ENCODE data around the gene TSSK3. TPM values are rescaled to one million over a fixed set of nuclear protein-coding genes. Genes with fewer than 3 reads are reported as not detected.

The TSSK3 gene
- total RNA-seq, 1 experiment from 2014 or later, result 1.6 TPM

DNA sequence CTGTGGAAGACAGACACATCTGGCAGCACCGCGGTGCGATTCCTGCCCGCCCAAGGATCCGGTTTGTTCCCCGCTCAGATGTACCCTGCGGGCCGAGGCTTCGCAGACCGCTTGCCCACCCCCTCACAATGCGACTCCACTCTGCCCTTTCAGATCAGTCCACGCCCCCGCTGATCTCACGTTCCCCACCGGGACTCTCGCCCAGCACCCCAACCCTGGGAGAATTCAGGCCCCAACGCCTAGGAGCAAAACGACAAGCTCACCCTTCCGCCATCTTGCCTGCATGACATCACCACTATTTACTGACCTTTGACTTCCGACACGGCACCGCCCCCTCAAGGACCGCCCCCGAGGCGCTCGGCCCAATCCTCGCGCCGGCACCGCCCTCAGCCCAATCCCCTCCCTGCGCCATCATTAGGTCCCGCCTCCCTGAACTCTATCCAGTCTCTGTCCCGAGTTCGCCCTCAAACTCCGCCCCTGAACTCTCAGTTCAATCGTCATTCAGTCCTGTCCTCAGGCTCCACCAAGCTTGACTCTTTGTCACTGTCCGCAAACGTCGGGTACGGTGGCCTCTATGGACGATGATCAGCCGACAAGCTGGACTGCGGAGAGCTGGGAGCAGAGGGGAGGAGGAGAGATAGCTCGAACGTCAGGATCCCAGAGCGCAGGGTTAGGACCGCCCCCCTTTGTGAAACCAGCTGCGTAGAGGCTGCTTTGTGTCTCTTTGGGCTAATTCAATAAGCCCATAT, 32.0 kb downstream of the TSSK3 start, which contains the start of gene BSDC1:
Gene BSDC1, minus strand, starts transcription at position 301 of the 749 bp plus-strand sequence. Its CDS starts 27 bp downstream, at position 274.
- no CpG with 5 or more reads among the region's 48 CpGs for WGBS (ENCODE audit: extremely low coverage, insufficient read length, low lambda C conversion rate)
- no peak within 1 kb of the TSS for H2BK12ac ChIP-seq (ENCODE audit: insufficient read length, low read depth, low read length)
- H2AFZ ChIP-seq (ENCODE audit: low read length), result peak within 1 kb of the TSS; percentile 24
- H3K23ac ChIP-seq (ENCODE audit: insufficient read length, low read depth, low read length), result no peak within 1 kb of the TSS
- peak within 1 kb of the TSS; percentile 13 for H3K56ac ChIP-seq (ENCODE audit: insufficient read length, low read depth, low read length)
- TF ChIP-seq, protein P1, sequence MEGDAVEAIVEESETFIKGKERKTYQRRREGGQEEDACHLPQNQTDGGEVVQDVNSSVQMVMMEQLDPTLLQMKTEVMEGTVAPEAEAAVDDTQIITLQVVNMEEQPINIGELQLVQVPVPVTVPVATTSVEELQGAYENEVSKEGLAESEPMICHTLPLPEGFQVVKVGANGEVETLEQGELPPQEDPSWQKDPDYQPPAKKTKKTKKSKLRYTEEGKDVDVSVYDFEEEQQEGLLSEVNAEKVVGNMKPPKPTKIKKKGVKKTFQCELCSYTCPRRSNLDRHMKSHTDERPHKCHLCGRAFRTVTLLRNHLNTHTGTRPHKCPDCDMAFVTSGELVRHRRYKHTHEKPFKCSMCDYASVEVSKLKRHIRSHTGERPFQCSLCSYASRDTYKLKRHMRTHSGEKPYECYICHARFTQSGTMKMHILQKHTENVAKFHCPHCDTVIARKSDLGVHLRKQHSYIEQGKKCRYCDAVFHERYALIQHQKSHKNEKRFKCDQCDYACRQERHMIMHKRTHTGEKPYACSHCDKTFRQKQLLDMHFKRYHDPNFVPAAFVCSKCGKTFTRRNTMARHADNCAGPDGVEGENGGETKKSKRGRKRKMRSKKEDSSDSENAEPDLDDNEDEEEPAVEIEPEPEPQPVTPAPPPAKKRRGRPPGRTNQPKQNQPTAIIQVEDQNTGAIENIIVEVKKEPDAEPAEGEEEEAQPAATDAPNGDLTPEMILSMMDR (conservative IDR thresholded peaks at IDR 0.05), result no peak
- no peak within 1 kb of the TSS for H2BK120ac ChIP-seq (ENCODE audit: low read depth, low read length, poor library complexity, severe bottlenecking)
- peak within 1 kb of the TSS; percentile 81 for H3K27ac ChIP-seq (ENCODE audit: insufficient read length, low read depth, low read length)
- no peaks in the 10 kb centered on the region for H3K9me3 ChIP-seq (ENCODE audit: control insufficient read depth, low read depth, low read length)
- H4K20me1 ChIP-seq (ENCODE audit: control insufficient read depth, insufficient read depth, insufficient read length), result no peaks in the 10 kb centered on the region
- Mint-ChIP-seq H3K27me3 (ENCODE audit: low read depth) (no peaks in the 10 kb centered on the region), H3K9me3 (peaks cover 4 to 8% of the 10 kb centered on the region in 2 experiments; a peak in 4 of 5 replicates), H3K4me3 (peak within 1 kb of the TSS; percentile 100), H3K36me3 (ENCODE audit: insufficient read depth in 1 of 3, low read depth in 3 of 3) (peaks cover 10 to 22% (median 17%) of the 10 kb centered on the region in 3 experiments), H3K27ac (peak within 1 kb of the TSS; percentile 100), H3K4me1 (peaks cover 14 to 15% of the 10 kb centered on the region in 2 experiments)
- H3K14ac ChIP-seq (ENCODE audit: insufficient read depth, low read length), result peak within 1 kb of the TSS; percentile 90
- H3K4me2 ChIP-seq (ENCODE audit: insufficient read depth, insufficient read length, low read length), result peak within 1 kb of the TSS; percentile 83
- no peaks in the 10 kb centered on the region; the same call in 1 of the 2 replicates for H3K79me2 ChIP-seq (ENCODE audit: insufficient read depth, low read length)
- H3K4ac ChIP-seq (ENCODE audit: low read depth, low read length), result no peak within 1 kb of the TSS; the same call in 1 of the 2 replicates
- H3K27me3 ChIP-seq (ENCODE audit: insufficient read depth, low read length), result no peaks in the 10 kb centered on the region
- no peak within 1 kb of the TSS for H2BK5ac ChIP-seq (ENCODE audit: insufficient read length, low read length)
- peaks cover 5% of the 10 kb centered on the region; the same call in 1 of the 2 replicates for H3K4me1 ChIP-seq (ENCODE audit: insufficient read depth, low read length)
- peak within 1 kb of the TSS; percentile 91 for H3K9ac ChIP-seq (ENCODE audit: extremely low read depth, insufficient read length, low read length)
- H3K79me1 ChIP-seq (ENCODE audit: insufficient read depth, low read depth, low read length, poor library complexity, severe bottlenecking), result peaks cover 5% of the 10 kb centered on the region
- H3T11ph ChIP-seq (ENCODE audit: low read length), result no peak within 1 kb of the TSS
- no peak within 1 kb of the TSS for H4K91ac ChIP-seq (ENCODE audit: insufficient read length, low read depth, low read length)
- peak within 1 kb of the TSS; percentile 79 for H4K5ac ChIP-seq (ENCODE audit: insufficient read length, low read depth, low read length)
- H2BK15ac ChIP-seq (ENCODE audit: low read depth, low read length), result no peak within 1 kb of the TSS
- no peak within 1 kb of the TSS for H4K8ac ChIP-seq (replicated peaks; ENCODE audit: insufficient read length, low read depth, low read length)
- peaks cover 4% of the 10 kb centered on the region for H3K23me2 ChIP-seq (ENCODE audit: insufficient read length, low read depth, low read length, poor library complexity, severe bottlenecking)
- H3K18ac ChIP-seq (ENCODE audit: insufficient read length, low read depth, low read length), result peak within 1 kb of the TSS; percentile 83
- DNase-seq, result peak; percentile 99
- H2BK20ac ChIP-seq (ENCODE audit: low read depth, low read length, poor library complexity, severe bottlenecking), result no peak within 1 kb of the TSS
- H2AK5ac ChIP-seq (ENCODE audit: insufficient read length, low read length), result no peak within 1 kb of the TSS

All from H9 (cell line).